ENCODE measurements around the gene ZBED2. TPM values are rescaled to one million over a fixed set of nuclear protein-coding genes. Genes with fewer than 3 reads are reported as not detected.
A peak's percentile ranks its signal among the peaks of the same experiment; 100 is the strongest.

The ZBED2 gene
- total RNA-seq, 1 donor from 2014 or later, result 8.2 TPM

DNA sequence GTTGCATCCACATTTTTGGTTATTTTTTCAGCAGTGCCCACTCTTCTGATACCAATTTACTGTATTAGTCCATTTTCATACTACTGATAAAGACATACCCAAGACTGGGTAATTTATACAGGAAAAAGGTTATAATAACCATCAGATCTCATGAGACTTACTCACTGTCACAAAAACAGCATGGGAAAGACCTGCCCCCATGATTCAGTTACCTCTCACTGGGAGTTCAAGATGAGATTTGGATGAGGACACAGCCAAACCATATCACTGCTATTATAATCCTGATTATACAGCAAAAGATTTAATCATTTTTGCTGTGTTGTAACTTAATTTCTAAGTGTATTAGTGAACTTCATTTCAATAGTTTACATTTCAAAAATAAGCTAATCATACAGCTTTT lies 6.6 kb downstream of the ZBED2 start:
- Histone ChIP-seq H3K36me3 (ENCODE audit: control insufficient read depth, insufficient read depth, low read length) (no peaks in the 10 kb centered on the region), H3K27me3 (ENCODE audit: control insufficient read depth, insufficient read depth, low read length) (no peaks in the 10 kb centered on the region), H3K4me3 (ENCODE audit: low read depth, low read length) (no peak overlapping the region)
- TF ChIP-seq, protein P1, sequence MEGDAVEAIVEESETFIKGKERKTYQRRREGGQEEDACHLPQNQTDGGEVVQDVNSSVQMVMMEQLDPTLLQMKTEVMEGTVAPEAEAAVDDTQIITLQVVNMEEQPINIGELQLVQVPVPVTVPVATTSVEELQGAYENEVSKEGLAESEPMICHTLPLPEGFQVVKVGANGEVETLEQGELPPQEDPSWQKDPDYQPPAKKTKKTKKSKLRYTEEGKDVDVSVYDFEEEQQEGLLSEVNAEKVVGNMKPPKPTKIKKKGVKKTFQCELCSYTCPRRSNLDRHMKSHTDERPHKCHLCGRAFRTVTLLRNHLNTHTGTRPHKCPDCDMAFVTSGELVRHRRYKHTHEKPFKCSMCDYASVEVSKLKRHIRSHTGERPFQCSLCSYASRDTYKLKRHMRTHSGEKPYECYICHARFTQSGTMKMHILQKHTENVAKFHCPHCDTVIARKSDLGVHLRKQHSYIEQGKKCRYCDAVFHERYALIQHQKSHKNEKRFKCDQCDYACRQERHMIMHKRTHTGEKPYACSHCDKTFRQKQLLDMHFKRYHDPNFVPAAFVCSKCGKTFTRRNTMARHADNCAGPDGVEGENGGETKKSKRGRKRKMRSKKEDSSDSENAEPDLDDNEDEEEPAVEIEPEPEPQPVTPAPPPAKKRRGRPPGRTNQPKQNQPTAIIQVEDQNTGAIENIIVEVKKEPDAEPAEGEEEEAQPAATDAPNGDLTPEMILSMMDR (IDR thresholded peaks at IDR 0.05; ENCODE audit: insufficient read depth, low read length, severe bottlenecking), result no peak
- DNase-seq (ENCODE audit: low read depth), result peak; percentile 72
- FAIRE-seq, result no peak

DNA sequence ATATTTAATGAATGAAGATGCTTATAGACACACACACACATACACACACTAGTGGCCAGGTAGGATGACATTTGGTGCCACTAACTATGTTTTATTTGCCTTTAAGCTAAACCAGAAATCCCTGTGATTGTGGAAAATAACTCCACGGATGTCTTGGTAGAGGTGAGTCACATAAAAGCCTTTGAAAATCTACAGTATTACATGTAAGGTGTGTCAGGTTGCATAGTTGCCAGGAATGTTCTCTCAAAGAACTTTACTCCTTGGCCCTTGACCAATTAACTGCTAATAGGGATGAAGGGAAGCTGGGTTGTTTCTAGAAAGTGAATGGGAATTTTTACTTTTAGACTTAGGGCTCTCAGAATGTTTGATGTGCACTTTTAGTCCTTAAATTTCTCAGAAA lies 9.9 kb downstream of the ZBED2 start:
- FAIRE-seq (no peak), DNase-seq (ENCODE audit: low read depth) (peak; percentile 93)
- TF ChIP-seq, protein P1 (IDR thresholded peaks at IDR 0.05; ENCODE audit: insufficient read depth, low read length, severe bottlenecking), result no peak
- H3K27me3 ChIP-seq (ENCODE audit: control insufficient read depth, insufficient read depth, low read length), result no peaks in the 10 kb centered on the region
- H3K4me3 ChIP-seq (ENCODE audit: low read depth, low read length), result no peak overlapping the region
- no peaks in the 10 kb centered on the region for H3K36me3 ChIP-seq (ENCODE audit: control insufficient read depth, insufficient read depth, low read length)

DNA sequence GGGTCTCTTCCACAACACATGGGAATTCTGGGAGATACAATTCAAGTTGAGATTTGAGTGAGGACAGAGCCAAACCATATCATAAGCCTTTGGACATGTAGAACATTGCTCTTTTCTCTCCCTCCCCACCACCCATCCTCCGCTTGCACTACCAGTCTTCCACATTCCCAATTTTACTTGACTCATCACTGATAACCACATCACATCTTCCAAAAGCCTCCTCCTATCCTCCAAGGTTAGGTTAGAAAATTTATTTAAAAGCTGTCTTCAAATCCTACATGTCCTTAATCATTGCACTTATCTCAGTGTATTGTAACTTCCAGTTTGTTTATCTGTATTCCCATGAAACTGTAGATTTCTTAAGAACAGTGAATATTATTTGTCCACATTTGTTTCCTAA lies 10.4 kb downstream of the ZBED2 start:
- FAIRE-seq, result no peak
- Histone ChIP-seq H3K36me3 (ENCODE audit: control insufficient read depth, insufficient read depth, low read length) (no peaks in the 10 kb centered on the region), H3K4me3 (ENCODE audit: low read depth, low read length) (no peak overlapping the region), H3K27me3 (ENCODE audit: control insufficient read depth, insufficient read depth, low read length) (no peaks in the 10 kb centered on the region)
- DNase-seq (ENCODE audit: low read depth), result peak; percentile 47
- TF ChIP-seq, protein P1 (IDR thresholded peaks at IDR 0.05; ENCODE audit: insufficient read depth, low read length, severe bottlenecking), result no peak

DNA sequence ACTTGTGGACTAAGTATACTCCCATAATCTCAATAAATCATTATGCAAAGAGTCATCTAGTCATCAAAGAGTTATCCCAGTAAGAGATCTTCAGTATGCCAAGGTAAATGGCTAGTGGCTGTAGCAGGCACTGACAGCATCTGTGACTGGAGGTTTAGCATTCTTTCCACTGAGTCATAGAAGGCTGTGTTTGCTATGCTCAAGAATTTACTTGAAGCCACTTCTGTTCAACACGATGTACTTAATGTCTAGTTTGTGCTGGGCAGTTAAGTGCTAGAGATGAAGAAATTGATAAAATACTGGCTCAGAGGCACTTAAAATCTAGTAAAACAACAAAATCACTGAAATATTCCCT lies 13.0 kb downstream of the ZBED2 start:
- no peak for FAIRE-seq
- TF ChIP-seq, protein P1 (IDR thresholded peaks at IDR 0.05; ENCODE audit: insufficient read depth, low read length, severe bottlenecking), result no peak

DNA sequence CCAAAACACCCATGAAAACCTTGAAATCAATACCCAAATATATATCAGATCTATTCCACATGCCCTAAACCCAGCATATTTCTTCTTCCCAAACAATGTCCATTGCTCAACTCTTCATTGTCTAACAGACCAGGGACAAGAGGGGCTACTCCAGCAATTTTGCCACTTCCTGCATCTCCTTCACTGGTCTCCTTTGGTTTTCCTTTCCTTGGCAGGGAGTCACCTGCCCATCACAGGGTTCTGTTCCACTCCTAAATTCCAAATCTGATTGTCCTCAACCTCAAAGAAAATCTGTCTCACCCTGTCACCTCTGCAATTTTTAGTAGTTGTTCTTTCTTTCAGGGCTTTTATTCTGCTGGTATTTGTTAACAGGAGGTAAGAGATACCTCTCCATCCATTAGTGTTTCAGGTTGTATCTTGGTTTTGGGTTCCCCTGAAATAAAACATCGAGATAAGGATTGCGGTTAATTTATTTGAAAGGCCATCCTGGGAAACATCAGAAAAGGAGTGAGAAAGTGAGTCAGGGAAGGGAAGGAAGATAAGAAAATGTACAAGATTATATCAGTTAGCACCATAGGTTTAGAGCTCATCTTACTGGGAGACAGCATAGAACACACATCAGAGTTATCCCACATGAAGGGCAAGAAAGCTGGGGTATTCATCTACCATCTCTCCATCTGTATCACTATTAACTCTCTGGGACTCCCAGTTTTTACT lies 13.6 kb downstream of the ZBED2 start:
- H3K36me3 ChIP-seq (ENCODE audit: control insufficient read depth, insufficient read depth, low read length), result no peaks in the 10 kb centered on the region
- DNase-seq (ENCODE audit: low read depth), result no peak
- H3K27me3 ChIP-seq (ENCODE audit: control insufficient read depth, insufficient read depth, low read length), result no peaks in the 10 kb centered on the region
- TF ChIP-seq, protein P1 (IDR thresholded peaks at IDR 0.05; ENCODE audit: insufficient read depth, low read length, severe bottlenecking), result no peak
- no peak for FAIRE-seq
- no peak overlapping the region for H3K4me3 ChIP-seq (ENCODE audit: low read depth, low read length)

More for the DNA sequence above, 13.0 kb downstream of the ZBED2 start:
- Histone ChIP-seq H3K36me3 (ENCODE audit: control insufficient read depth, insufficient read depth, low read length) (no peaks in the 10 kb centered on the region), H3K4me3 (ENCODE audit: low read depth, low read length) (no peak overlapping the region), H3K27me3 (ENCODE audit: control insufficient read depth, insufficient read depth, low read length) (no peaks in the 10 kb centered on the region)
- peak; percentile 94 for DNase-seq (ENCODE audit: low read depth)

DNA sequence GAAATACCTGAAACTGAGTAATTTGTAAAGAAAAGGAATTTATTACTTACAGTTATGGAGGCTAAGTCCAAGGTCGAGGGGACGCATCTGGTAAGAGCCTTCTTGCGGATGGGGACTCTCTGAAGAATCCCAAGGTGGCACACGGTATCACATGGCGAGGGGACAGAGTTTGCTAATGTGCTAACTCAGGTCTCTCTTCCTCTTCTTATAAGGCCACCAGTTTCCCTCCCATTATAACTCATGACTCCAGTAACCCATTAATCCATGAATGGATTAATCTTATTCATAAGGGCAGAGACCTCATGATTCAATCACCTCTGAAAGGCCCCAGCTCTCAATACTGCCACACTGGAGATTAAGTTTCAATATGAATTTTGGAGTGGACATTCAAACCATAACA lies 15.7 kb downstream of the ZBED2 start:
- DNase-seq (ENCODE audit: low read depth) (no peak), FAIRE-seq (no peak)
- no peak overlapping the region for H3K4me3 ChIP-seq (ENCODE audit: low read depth, low read length)
- TF ChIP-seq, protein P1 (IDR thresholded peaks at IDR 0.05; ENCODE audit: insufficient read depth, low read length, severe bottlenecking), result no peak
- H3K36me3 ChIP-seq (ENCODE audit: control insufficient read depth, insufficient read depth, low read length), result no peaks in the 10 kb centered on the region
- H3K27me3 ChIP-seq (ENCODE audit: control insufficient read depth, insufficient read depth, low read length), result no peaks in the 10 kb centered on the region

Data from bronchial epithelial cell (primary cell).